IMR-90 (cell line): ENCODE results near the gene GCNA. TPM values are rescaled to one million over a fixed set of nuclear protein-coding genes. Genes with fewer than 3 reads are reported as not detected.

ENCODE experiments used
- ATAC-seq: fragments of 200-7000 bp; cut with Tn5 transposase; 2 replicates; pipeline ENCODE4 v1.9.1; 2020; ENCODE audit warnings: low read depth, mild to moderate bottlenecking, moderate library complexity
- BruUV-seq: library from RNA; stranded (reverse); fragments of 400-500 nt; replicated peaks from 2 replicates; lab custom pipeline; 2021; lab: Mats Ljungman, UMichigan
- CTCF ChIA-PET: fragments of 300-600 bp; formaldehyde crosslinking; extraction: SDS; loops from one replicate; lab custom pipeline; 2021; ENCODE audit warnings: antibody characterized with exemption; lab: Yijun Ruan, JAX
- POLR2A ChIA-PET: fragments of 300-600 bp; sonication (Branson Sonifier 250); formaldehyde crosslinking; loops from one replicate; lab custom pipeline; 2022; ENCODE audit warnings: antibody characterized with exemption; ENCODE audit not compliant: unreplicated experiment; lab: Charles Lee
- DNase-seq: peaks from one replicate; pipeline ENCODE4 v3.0.0; 2013
- H2AFZ ChIP-seq: replicated peaks from 2 replicates; pipeline ENCODE3; 2013; ENCODE audit warnings: low read length, mild to moderate bottlenecking; ENCODE audit not compliant: poor library complexity
- H2AK5ac ChIP-seq: 2 replicates; pipeline ENCODE4 v1.6.1; 2013; ENCODE audit warnings: low read depth, low read length, inconsistent platforms
- H2AK9ac ChIP-seq: replicated peaks from 2 replicates; pipeline ENCODE3; 2013; ENCODE audit warnings: mild to moderate bottlenecking, low read depth, low read length, moderate library complexity; ENCODE audit not compliant: poor library complexity
- H2BK120ac ChIP-seq: 2 replicates; pipeline ENCODE4 v1.6.1; 2013; ENCODE audit warnings: low read depth, low read length, inconsistent platforms
- H2BK15ac ChIP-seq: 3 replicates; pipeline ENCODE4 v1.6.1; 2013; ENCODE audit warnings: low read depth, low read length, inconsistent platforms
- H2BK20ac ChIP-seq: 2 replicates; pipeline ENCODE4 v1.6.1; 2013; ENCODE audit warnings: low read depth, mild to moderate bottlenecking, inconsistent platforms, low read length, moderate library complexity
- H2BK5ac ChIP-seq: 2 replicates; pipeline ENCODE4 v1.6.1; 2013; ENCODE audit warnings: mild to moderate bottlenecking, low read depth, low read length, inconsistent platforms; ENCODE audit not compliant: poor library complexity, severe bottlenecking
- H3K14ac ChIP-seq: replicated peaks from 2 replicates; pipeline ENCODE4 v1.6.1; 2013; ENCODE audit warnings: low read depth, low read length, inconsistent platforms
- H3K18ac ChIP-seq: 2 replicates; pipeline ENCODE4 v1.6.1; 2013; ENCODE audit warnings: low read depth, low read length, control low read depth
- H3K23ac ChIP-seq: 2 replicates; pipeline ENCODE4 v1.6.1; 2013; ENCODE audit warnings: low read depth, low read length, inconsistent platforms
- H3K27ac ChIP-seq: 2 replicates; pipeline ENCODE4 v1.5.1; 2013; ENCODE audit warnings: mild to moderate bottlenecking, control low read depth, low read length; ENCODE audit not compliant: insufficient read depth
- H3K27me3 ChIP-seq: 2 replicates; pipeline ENCODE4 v1.6.1; 2013; ENCODE audit warnings: low read length; ENCODE audit not compliant: control insufficient read depth, insufficient read depth
- H3K36me3 ChIP-seq: 2 replicates; pipeline ENCODE4 v1.6.1; 2013; ENCODE audit warnings: low read length, mixed read lengths; ENCODE audit not compliant: control insufficient read depth, insufficient read depth
- H3K4ac ChIP-seq: 2 replicates; pipeline ENCODE4 v1.6.1; 2013; ENCODE audit warnings: low read depth, low read length, inconsistent platforms
- H3K4me1 ChIP-seq: 2 replicates; pipeline ENCODE4 v1.6.1; 2013; ENCODE audit warnings: low read length, mixed read lengths; ENCODE audit not compliant: control insufficient read depth, insufficient read depth
- H3K4me2 ChIP-seq: 2 replicates; pipeline ENCODE4 v1.6.1; 2013; ENCODE audit warnings: low read depth, mild to moderate bottlenecking, control low read depth, low read length, moderate library complexity
- H3K4me3 ChIP-seq: 2 replicates; pipeline ENCODE4 v1.5.1; 2013; ENCODE audit warnings: low read depth, mild to moderate bottlenecking, control low read depth, low read length, moderate library complexity; ENCODE audit not compliant: insufficient read depth
- H3K56ac ChIP-seq: 2 replicates; pipeline ENCODE4 v1.6.1; 2013; ENCODE audit warnings: low read length, inconsistent platforms; ENCODE audit not compliant: insufficient read depth; ENCODE audit errors: extremely low read depth
- H3K79me1 ChIP-seq, 2 experiments: 2 replicates each; pipeline ENCODE4 v1.6.1; 2013; ENCODE audit warnings: low read length in 2 of 2, inconsistent platforms in 1 of 2, low read depth in 1 of 2
- H3K9ac ChIP-seq: 2 replicates; pipeline ENCODE4 v1.6.1; 2013; ENCODE audit warnings: low read depth, low read length, control low read depth
- H3K9me1 ChIP-seq: 2 replicates; pipeline ENCODE4 v1.6.1; 2013; ENCODE audit warnings: low read length, inconsistent platforms; ENCODE audit not compliant: insufficient read depth
- H3K9me3 ChIP-seq: 2 replicates; pipeline ENCODE4 v1.6.1; 2013; ENCODE audit warnings: low read length; ENCODE audit not compliant: control insufficient read depth, insufficient read depth
- H4K20me1 ChIP-seq: 2 replicates; pipeline ENCODE4 v1.6.1; 2013; ENCODE audit warnings: low read length, inconsistent platforms; ENCODE audit not compliant: insufficient read depth
- H4K5ac ChIP-seq: 2 replicates; pipeline ENCODE4 v1.6.1; 2013; ENCODE audit warnings: mild to moderate bottlenecking, low read depth, low read length, control low read depth
- H4K8ac ChIP-seq, 2 experiments: 2 replicates each; pipeline ENCODE4 v1.6.1; 2013; ENCODE audit warnings: low read depth in 2 of 2, low read length in 2 of 2, control low read depth in 1 of 2, inconsistent platforms in 1 of 2
- H4K91ac ChIP-seq: 2 replicates; pipeline ENCODE4 v1.6.1; 2013; ENCODE audit warnings: low read depth, low read length, inconsistent platforms; ENCODE audit not compliant: insufficient read depth
- CEBPB ChIP-seq: IDR thresholded peaks from 2 replicates; pipeline ENCODE4 v1.6.1; 2012; ENCODE audit warnings: low read depth, low read length, improper control_type of control experiment
- CHD1 ChIP-seq: IDR thresholded peaks from 2 replicates; pipeline ENCODE4 v1.6.1; 2012; ENCODE audit warnings: low read depth, low read length, improper control_type of control experiment
- MAFK ChIP-seq: IDR thresholded peaks from 2 replicates; pipeline ENCODE4 v1.6.1; 2012; ENCODE audit warnings: low read depth, low read length, improper control_type of control experiment
- MAZ ChIP-seq: IDR thresholded peaks from 2 replicates; pipeline ENCODE4 v1.6.1; 2012; ENCODE audit warnings: low read depth, mild to moderate bottlenecking, low read length, improper control_type of control experiment, moderate library complexity, borderline replicate concordance
- MXI1 ChIP-seq: IDR thresholded peaks from 2 replicates; pipeline ENCODE4 v1.6.1; 2012; ENCODE audit warnings: low read depth, mild to moderate bottlenecking, low read length, moderate library complexity, borderline replicate concordance
- SMC3 ChIP-seq: fragments of 150-350 bp; IDR thresholded peaks from 2 replicates; pipeline ENCODE4 v1.6.1; 2016; ENCODE audit warnings: low read depth, mild to moderate bottlenecking, antibody characterized with exemption, low read length, moderate library complexity
- WGBS, 2 experiments: methylation state at CpG; one replicate each; pipeline versions ENCODE4 v1.1.5 to v1.1.7; 2013; ENCODE audit warnings: missing lambda C conversion rate in 2 of 2; ENCODE audit not compliant: insufficient read length in 1 of 2; ENCODE audit errors: extremely low coverage in 2 of 2; 5-methylcytosine and 5-hydroxymethylcytosine counted together
- dilution Hi-C: fragments of 300-500 bp; cut with HindIII; formaldehyde crosslinking; loops from one replicate; pipeline ENCODE4 v1.14.3; 2018; ENCODE audit warnings: low sequenced_read_pairs; ENCODE audit not compliant: unreplicated experiment
- in situ Hi-C: fragments of 300-500 bp; cut with MboI; formaldehyde crosslinking; loops from 3 replicates; pipeline ENCODE4 v1.14.3; 2019; ENCODE audit warnings: low sequenced_read_pairs, inconsistent platforms, mixed read lengths
- intact Hi-C: fragments of 100-400 bp; cut with micrococcal nuclease; formaldehyde crosslinking; loops from 2 replicates; pipeline ENCODE4 v1.10.0; 2022
- polyA plus RNA-seq, 3 experiments: library from polyadenylated mRNA; depleted of rRNA; stranded (reverse); fragments of >200 nt; gene quantifications; 2 replicates each; pipeline ENCODE4 v1.2.3, GENCODE V29; 2012; ENCODE audit warnings: low replicate concordance in 1 of 3
- total RNA-seq: library from RNA; depleted of rRNA; stranded (reverse); fragments of >200 nt; gene quantifications from 2 replicates; pipeline ENCODE4 v1.2.3, GENCODE V29; 2012
- TF ChIP-seq, protein P1 (sequence below): conservative IDR thresholded peaks from 2 replicates; pipeline ENCODE4 v1.5.1; 2012; ENCODE audit warnings: mild to moderate bottlenecking, low read depth, low read length, improper control_type of control experiment
- TF ChIP-seq, protein P2 (sequence below): fragments of 150-350 bp; IDR thresholded peaks from 2 replicates; pipeline ENCODE4 v1.6.1; 2017; ENCODE audit warnings: mild to moderate bottlenecking, antibody characterized with exemption, low read length, low read depth
- TF ChIP-seq, protein P3 (sequence below): fragments of 150-350 bp; IDR thresholded peaks from 2 replicates; pipeline ENCODE4 v1.6.1; 2016; ENCODE audit warnings: low read depth, mild to moderate bottlenecking, low read length, moderate library complexity, borderline replicate concordance

GCNA gene
- total and polyA plus RNA-seq, 2 of the 4 experiments (the other 2 are of a cell fraction): 0.90 to 1.3 TPM

DNA sequence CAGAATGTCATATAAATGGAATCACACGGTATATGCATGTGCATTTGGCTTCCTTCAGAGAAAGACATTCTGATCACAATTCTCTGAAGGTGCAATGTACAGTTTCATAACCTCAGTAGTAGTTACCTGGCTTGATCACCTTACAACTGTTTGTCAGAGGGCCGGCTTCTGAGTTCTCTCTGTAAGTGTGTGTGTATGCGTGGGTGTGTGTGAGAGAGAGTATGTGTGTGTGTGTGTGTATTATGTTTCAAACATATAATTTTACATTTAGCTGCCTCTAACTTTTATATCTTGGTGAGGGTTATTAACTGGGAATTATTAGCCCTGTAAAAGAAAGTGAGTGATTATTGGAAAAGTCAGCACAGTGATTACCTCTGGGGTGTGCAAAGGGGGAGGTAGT lies 81.1 kb downstream of the GCNA start:
- Histone ChIP-seq H2AK5ac (no peak overlapping the region), H3K23ac (no peak overlapping the region), H3K9me1 (no peaks in the 10 kb centered on the region), H3K9me3 (no peaks in the 10 kb centered on the region), H3K4me2 (no peak overlapping the region), H4K8ac (no peak overlapping the region), H2AFZ (no peak overlapping the region), H3K4me3 (no peak overlapping the region), H2BK20ac (no peak overlapping the region), H2BK120ac (no peak overlapping the region), H3K4me1 (no peaks in the 10 kb centered on the region), H3K79me1 (no peaks in the 10 kb centered on the region), H4K5ac (no peak overlapping the region), H3K56ac (no peak overlapping the region), H3K27me3 (peaks cover 4% of the 10 kb centered on the region), H4K20me1 (no peaks in the 10 kb centered on the region), H3K18ac (no peak overlapping the region), H2BK5ac (no peak overlapping the region), H3K9ac (no peak overlapping the region), H2AK9ac (no peak overlapping the region), H3K27ac (no peak overlapping the region), H3K36me3 (no peaks in the 10 kb centered on the region), H4K91ac (no peak overlapping the region), H3K4ac (no peak overlapping the region), H3K14ac (no peak overlapping the region), H2BK15ac (no peak overlapping the region)
- no peak for ATAC-seq
- in situ Hi-C loops: loop anchor here (25.0 kb wide), 1 partner anchor 203 kb away; no protein-coding TSS in a partner anchor
- ChIA-PET POLR2A (no interaction called here), CTCF (no interaction called here)
- TF ChIP-seq SMC3 (no peak), MXI1 (no peak), CEBPB (no peak), MAFK (no peak), CHD1 (no peak), MAZ (no peak)
- TF ChIP-seq, protein P1, sequence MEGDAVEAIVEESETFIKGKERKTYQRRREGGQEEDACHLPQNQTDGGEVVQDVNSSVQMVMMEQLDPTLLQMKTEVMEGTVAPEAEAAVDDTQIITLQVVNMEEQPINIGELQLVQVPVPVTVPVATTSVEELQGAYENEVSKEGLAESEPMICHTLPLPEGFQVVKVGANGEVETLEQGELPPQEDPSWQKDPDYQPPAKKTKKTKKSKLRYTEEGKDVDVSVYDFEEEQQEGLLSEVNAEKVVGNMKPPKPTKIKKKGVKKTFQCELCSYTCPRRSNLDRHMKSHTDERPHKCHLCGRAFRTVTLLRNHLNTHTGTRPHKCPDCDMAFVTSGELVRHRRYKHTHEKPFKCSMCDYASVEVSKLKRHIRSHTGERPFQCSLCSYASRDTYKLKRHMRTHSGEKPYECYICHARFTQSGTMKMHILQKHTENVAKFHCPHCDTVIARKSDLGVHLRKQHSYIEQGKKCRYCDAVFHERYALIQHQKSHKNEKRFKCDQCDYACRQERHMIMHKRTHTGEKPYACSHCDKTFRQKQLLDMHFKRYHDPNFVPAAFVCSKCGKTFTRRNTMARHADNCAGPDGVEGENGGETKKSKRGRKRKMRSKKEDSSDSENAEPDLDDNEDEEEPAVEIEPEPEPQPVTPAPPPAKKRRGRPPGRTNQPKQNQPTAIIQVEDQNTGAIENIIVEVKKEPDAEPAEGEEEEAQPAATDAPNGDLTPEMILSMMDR: no peak
- TF ChIP-seq, protein P2, sequence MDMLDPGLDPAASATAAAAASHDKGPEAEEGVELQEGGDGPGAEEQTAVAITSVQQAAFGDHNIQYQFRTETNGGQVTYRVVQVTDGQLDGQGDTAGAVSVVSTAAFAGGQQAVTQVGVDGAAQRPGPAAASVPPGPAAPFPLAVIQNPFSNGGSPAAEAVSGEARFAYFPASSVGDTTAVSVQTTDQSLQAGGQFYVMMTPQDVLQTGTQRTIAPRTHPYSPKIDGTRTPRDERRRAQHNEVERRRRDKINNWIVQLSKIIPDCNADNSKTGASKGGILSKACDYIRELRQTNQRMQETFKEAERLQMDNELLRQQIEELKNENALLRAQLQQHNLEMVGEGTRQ: no peak
- TF ChIP-seq, protein P3, sequence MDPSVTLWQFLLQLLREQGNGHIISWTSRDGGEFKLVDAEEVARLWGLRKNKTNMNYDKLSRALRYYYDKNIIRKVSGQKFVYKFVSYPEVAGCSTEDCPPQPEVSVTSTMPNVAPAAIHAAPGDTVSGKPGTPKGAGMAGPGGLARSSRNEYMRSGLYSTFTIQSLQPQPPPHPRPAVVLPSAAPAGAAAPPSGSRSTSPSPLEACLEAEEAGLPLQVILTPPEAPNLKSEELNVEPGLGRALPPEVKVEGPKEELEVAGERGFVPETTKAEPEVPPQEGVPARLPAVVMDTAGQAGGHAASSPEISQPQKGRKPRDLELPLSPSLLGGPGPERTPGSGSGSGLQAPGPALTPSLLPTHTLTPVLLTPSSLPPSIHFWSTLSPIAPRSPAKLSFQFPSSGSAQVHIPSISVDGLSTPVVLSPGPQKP: no peak
- intact Hi-C loops: no loop called here
- dilution Hi-C loops: no loop called here
- DNase-seq: no peak
- WGBS, 2 experiments: no CpG with 5 or more reads among the region's 3 CpGs
- BruUV-seq: no TSS peak
